ENCODE results near the gene BEGAIN.

The BEGAIN gene

GRCh38 chr14:100611811-100612480 lies 24.7 kb upstream of the BEGAIN start:
- ATAC-seq (ENCODE audit: insufficient read depth, low read depth), result no peak
- H3K4me2 ChIP-seq (ENCODE audit: insufficient read depth, low read length), result no peak overlapping the region
- TF ChIP-seq CTCF (IDR thresholded peaks at IDR 0.05; ENCODE audit: borderline replicate concordance, extremely low read depth, low read length, poor library complexity, severe bottlenecking) (no peak), EZH2 (IDR thresholded peaks at IDR 0.05; ENCODE audit: borderline replicate concordance, low read depth, low read length, severe bottlenecking) (no peak)

GRCh38 chr14:100610511-100611217 lies 23.4 kb upstream of the BEGAIN start:
- Histone ChIP-seq H4K20me1 (ENCODE audit: insufficient read depth, low read length) (no peaks in the 10 kb centered on the region), H2AFZ (ENCODE audit: low read depth, low read length) (no peak overlapping the region), H3K9ac (ENCODE audit: low read depth, low read length) (no peak overlapping the region), H3K4me3 (ENCODE audit: low read depth in 1 of 2, low read length in 2 of 2) (no peak overlapping the region), H3K4me1 (ENCODE audit: insufficient read depth, low read length) (no peaks in the 10 kb centered on the region), H3K79me2 (ENCODE audit: insufficient read depth, low read length) (no peaks in the 10 kb centered on the region), H3K27ac (ENCODE audit: low read length) (0 out of 2 replicates have a peak overlapping the region, but pooled peaks have one; percentile 4), H3K4me2 (ENCODE audit: insufficient read depth, low read length) (no peak overlapping the region), H3K9me3 (ENCODE audit: insufficient read depth, low read length, severe bottlenecking) (no peaks in the 10 kb centered on the region), H3K36me3 (ENCODE audit: insufficient read depth, low read length) (no peaks in the 10 kb centered on the region), H3K27me3 (ENCODE audit: insufficient read depth, low read length, poor library complexity) (no peaks in the 10 kb centered on the region)
- peak; percentile 46; the same call in 2 of the 3 replicates for ATAC-seq (ENCODE audit: insufficient read depth, low read depth)
- no peak for DNase-seq
- no peak for TF ChIP-seq CTCF (IDR thresholded peaks at IDR 0.05; ENCODE audit: borderline replicate concordance, extremely low read depth, low read length, poor library complexity, severe bottlenecking)
- no peak for TF ChIP-seq EZH2 (IDR thresholded peaks at IDR 0.05; ENCODE audit: borderline replicate concordance, low read depth, low read length, severe bottlenecking)

More at GRCh38 chr14:100611811-100612480, 24.7 kb upstream of the BEGAIN start:
- no peaks in the 10 kb centered on the region for H3K79me2 ChIP-seq (ENCODE audit: insufficient read depth, low read length)
- no peaks in the 10 kb centered on the region for H3K27me3 ChIP-seq (ENCODE audit: insufficient read depth, low read length, poor library complexity)
- H3K4me3 ChIP-seq (ENCODE audit: low read depth in 1 of 2, low read length in 2 of 2), result no peak overlapping the region
- H3K4me1 ChIP-seq (ENCODE audit: insufficient read depth, low read length), result peaks cover 9% of the 10 kb centered on the region
- no peaks in the 10 kb centered on the region for H4K20me1 ChIP-seq (ENCODE audit: insufficient read depth, low read length)
- H3K36me3 ChIP-seq (ENCODE audit: insufficient read depth, low read length), result no peaks in the 10 kb centered on the region
- H3K9me3 ChIP-seq (ENCODE audit: insufficient read depth, low read length, severe bottlenecking), result no peaks in the 10 kb centered on the region
- H3K27ac ChIP-seq (ENCODE audit: low read length), result no peak overlapping the region
- H2AFZ ChIP-seq (ENCODE audit: low read depth, low read length), result no peak overlapping the region
- no peak for DNase-seq
- no peak overlapping the region for H3K9ac ChIP-seq (ENCODE audit: low read depth, low read length)

DNA sequence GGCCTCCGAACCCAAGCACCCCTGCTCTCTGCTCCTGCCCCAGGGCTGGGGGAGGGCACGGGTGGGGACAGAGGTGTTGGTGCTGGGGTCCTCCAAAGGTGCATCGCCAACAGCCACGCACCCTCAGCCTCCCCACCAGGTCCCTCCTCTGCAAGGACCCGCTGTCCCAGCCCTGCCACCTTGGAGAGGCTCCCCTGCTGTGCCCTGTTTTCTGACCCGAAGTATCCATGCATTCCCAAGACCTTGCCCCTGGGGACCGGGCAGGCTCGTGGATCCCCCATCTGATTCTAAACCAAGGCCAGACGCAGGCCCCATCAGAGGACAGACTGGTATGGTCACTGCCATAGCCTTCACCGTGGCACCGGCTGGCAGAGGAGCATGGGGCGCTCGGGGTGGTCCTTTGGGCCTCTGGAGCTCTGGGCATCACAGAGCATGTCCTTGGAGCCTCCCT lies 22.7 kb upstream of the BEGAIN start:
- Histone ChIP-seq H3K79me2 (ENCODE audit: insufficient read depth, low read length) (no peaks in the 10 kb centered on the region), H3K4me2 (ENCODE audit: insufficient read depth, low read length) (no peak overlapping the region), H3K27ac (ENCODE audit: low read length) (no peak overlapping the region), H3K9me3 (ENCODE audit: insufficient read depth, low read length, severe bottlenecking) (no peaks in the 10 kb centered on the region), H3K27me3 (ENCODE audit: insufficient read depth, low read length, poor library complexity) (no peaks in the 10 kb centered on the region), H3K4me3 (ENCODE audit: low read depth in 1 of 2, low read length in 2 of 2) (no peak overlapping the region), H3K36me3 (ENCODE audit: insufficient read depth, low read length) (no peaks in the 10 kb centered on the region), H2AFZ (ENCODE audit: low read depth, low read length) (no peak overlapping the region), H4K20me1 (ENCODE audit: insufficient read depth, low read length) (no peaks in the 10 kb centered on the region), H3K9ac (ENCODE audit: low read depth, low read length) (no peak overlapping the region), H3K4me1 (ENCODE audit: insufficient read depth, low read length) (no peaks in the 10 kb centered on the region)
- ATAC-seq (ENCODE audit: insufficient read depth, low read depth) (no peak), DNase-seq (no peak)
- TF ChIP-seq EZH2 (IDR thresholded peaks at IDR 0.05; ENCODE audit: borderline replicate concordance, low read depth, low read length, severe bottlenecking), result no peak
- TF ChIP-seq CTCF (IDR thresholded peaks at IDR 0.05; ENCODE audit: borderline replicate concordance, extremely low read depth, low read length, poor library complexity, severe bottlenecking), result no peak

Measured in DND-41 (cell line).